Activated naive CD4-positive, alpha-beta T cell treated with anti-CD3 and anti-CD28 coated beads for 36 hours (primary cell): ENCODE results near the gene GAMT. TPM values are rescaled to one million over a fixed set of nuclear protein-coding genes. Genes with fewer than 3 reads are reported as not detected.

ENCODE experiments used
- CTCF ChIA-PET: fragments of 350-600 bp; sonication (Branson Sonifier 250); formaldehyde crosslinking; loops from one replicate; lab custom pipeline; 2021; ENCODE audit warnings: antibody characterized with exemption; lab: Charles Lee
- DNase-seq: peaks from one replicate; pipeline ENCODE4 v3.0.0-alpha.2; 2020
- H3K27ac Mint-ChIP-seq: one replicate; pipeline ENCODE4 v1.8.0; 2021; ENCODE audit warnings: mild to moderate bottlenecking, mixed read lengths
- H3K27me3 Mint-ChIP-seq: one replicate; pipeline ENCODE4 v1.8.0; 2021; ENCODE audit warnings: low read depth, mixed read lengths
- H3K36me3 Mint-ChIP-seq: one replicate; pipeline ENCODE4 v1.8.0; 2021; ENCODE audit warnings: low read depth, mixed read lengths
- H3K4me1 Mint-ChIP-seq: one replicate; pipeline ENCODE4 v1.8.0; 2021; ENCODE audit warnings: low read depth, mixed read lengths
- H3K4me3 Mint-ChIP-seq: one replicate; pipeline ENCODE4 v1.8.0; 2021; ENCODE audit warnings: mild to moderate bottlenecking, moderate library complexity, mixed read lengths
- H3K9me3 Mint-ChIP-seq: one replicate; pipeline ENCODE4 v1.8.0; 2021; ENCODE audit warnings: mixed read lengths
- intact Hi-C: fragments of 100-400 bp; cut with micrococcal nuclease; formaldehyde crosslinking; loops from one replicate; pipeline ENCODE4 v1.15.1; 2023
- total RNA-seq, 2 experiments: library from RNA; stranded (reverse); gene quantifications; one replicate each; pipeline ENCODE4 v1.2.3, GENCODE V29; 2021

The GAMT gene
- total RNA-seq, 2 experiments from 2014 or later: 23.5 to 25.0 TPM

GRCh38 chr19:1430246-1430645 is 28.9 kb upstream of the GAMT start:
- Mint-ChIP-seq H3K27ac (no peak overlapping the region), H3K27me3 (no peaks in the 10 kb centered on the region), H3K4me1 (no peaks in the 10 kb centered on the region), H3K9me3 (no peaks in the 10 kb centered on the region), H3K36me3 (peaks cover 19% of the 10 kb centered on the region), H3K4me3 (no peak overlapping the region)
- CTCF ChIA-PET: interaction anchor here (0.7 to 1.1 kb wide), 2 partner anchors 132 to 186 kb away, joined by 3 to 4 read pairs; no protein-coding TSS in a partner anchor
- DNase-seq: no peak
- intact Hi-C loops: no loop called here

- CTCF ChIA-PET: interaction anchor here (1.1 kb wide), 1 partner anchor 185 kb away, joined by 3 read pairs; no protein-coding TSS in a partner anchor
Measured at GRCh38 chr19:1429750-1430149, 28.4 kb upstream of the GAMT start.

GRCh38 chr19:1428738-1429391 is 27.5 kb upstream of the GAMT start:
- intact Hi-C loops: no loop called here
- no peaks in the 10 kb centered on the region for H3K9me3 Mint-ChIP-seq
- no peak for DNase-seq
- no peak overlapping the region for H3K27ac Mint-ChIP-seq
- CTCF ChIA-PET: no interaction called here
- no peaks in the 10 kb centered on the region for H3K4me1 Mint-ChIP-seq
- no peaks in the 10 kb centered on the region for H3K27me3 Mint-ChIP-seq
- peaks cover 20% of the 10 kb centered on the region for H3K36me3 Mint-ChIP-seq
- H3K4me3 Mint-ChIP-seq: no peak overlapping the region

More at GRCh38 chr19:1429750-1430149, 28.4 kb upstream of the GAMT start:
- no peaks in the 10 kb centered on the region for H3K27me3 Mint-ChIP-seq
- no peak overlapping the region for H3K27ac Mint-ChIP-seq
- no peak for DNase-seq
- H3K9me3 Mint-ChIP-seq: no peaks in the 10 kb centered on the region
- no peak overlapping the region for H3K4me3 Mint-ChIP-seq
- no peaks in the 10 kb centered on the region for H3K4me1 Mint-ChIP-seq
- H3K36me3 Mint-ChIP-seq: peaks cover 20% of the 10 kb centered on the region
- intact Hi-C loops: no loop called here

- Mint-ChIP-seq H3K36me3 (peaks cover 27% of the 10 kb centered on the region), H3K9me3 (no peaks in the 10 kb centered on the region), H3K27me3 (no peaks in the 10 kb centered on the region), H3K4me3 (no peak overlapping the region), H3K4me1 (no peaks in the 10 kb centered on the region), H3K27ac (no peak overlapping the region)
- CTCF ChIA-PET: no interaction called here
- intact Hi-C loops: no loop called here
- no peak for DNase-seq
Measured at GRCh38 chr19:1427221-1427920, 26.0 kb upstream of the GAMT start.

- Mint-ChIP-seq H3K36me3 (peaks cover 24% of the 10 kb centered on the region), H3K27ac (no peak overlapping the region), H3K4me1 (no peaks in the 10 kb centered on the region), H3K27me3 (no peaks in the 10 kb centered on the region), H3K9me3 (no peaks in the 10 kb centered on the region), H3K4me3 (no peak overlapping the region)
- intact Hi-C loops: no loop called here
- CTCF ChIA-PET: no interaction called here
- DNase-seq: no peak
Measured at GRCh38 chr19:1426736-1427135, 25.4 kb upstream of the GAMT start.

- Mint-ChIP-seq H3K9me3 (no peaks in the 10 kb centered on the region), H3K4me1 (no peaks in the 10 kb centered on the region), H3K27ac (no peak overlapping the region), H3K27me3 (no peaks in the 10 kb centered on the region), H3K36me3 (peaks cover 22% of the 10 kb centered on the region), H3K4me3 (no peak overlapping the region)
- DNase-seq: no peak
- intact Hi-C loops: no loop called here
- CTCF ChIA-PET: no interaction called here
Measured at GRCh38 chr19:1425902-1426301, 24.6 kb upstream of the GAMT start.

- H3K27ac Mint-ChIP-seq: no peak overlapping the region
- intact Hi-C loops: no loop called here
- CTCF ChIA-PET: no interaction called here
- DNase-seq: no peak
- no peaks in the 10 kb centered on the region for H3K4me1 Mint-ChIP-seq
- H3K4me3 Mint-ChIP-seq: no peak overlapping the region
- peaks cover 25% of the 10 kb centered on the region for H3K36me3 Mint-ChIP-seq
- H3K9me3 Mint-ChIP-seq: no peaks in the 10 kb centered on the region
- H3K27me3 Mint-ChIP-seq: no peaks in the 10 kb centered on the region
Measured at GRCh38 chr19:1425102-1425837, 23.9 kb upstream of the GAMT start.

GRCh38 chr19:1424192-1424955 is 23.0 kb upstream of the GAMT start:
- H3K4me3 Mint-ChIP-seq: no peak overlapping the region
- no peak for DNase-seq
- CTCF ChIA-PET: no interaction called here
- H3K27me3 Mint-ChIP-seq: no peaks in the 10 kb centered on the region
- H3K9me3 Mint-ChIP-seq: no peaks in the 10 kb centered on the region
- peaks cover 27% of the 10 kb centered on the region for H3K36me3 Mint-ChIP-seq
- H3K4me1 Mint-ChIP-seq: no peaks in the 10 kb centered on the region
- H3K27ac Mint-ChIP-seq: no peak overlapping the region
- intact Hi-C loops: no loop called here

- no peak for DNase-seq
- CTCF ChIA-PET: no interaction called here
- Mint-ChIP-seq H3K9me3 (no peaks in the 10 kb centered on the region), H3K4me3 (no peak overlapping the region), H3K4me1 (no peaks in the 10 kb centered on the region), H3K27me3 (no peaks in the 10 kb centered on the region), H3K36me3 (peaks cover 30% of the 10 kb centered on the region), H3K27ac (no peak overlapping the region)
- intact Hi-C loops: no loop called here
Measured at GRCh38 chr19:1423436-1424191, 22.3 kb upstream of the GAMT start.

- Mint-ChIP-seq H3K36me3 (peaks cover 32% of the 10 kb centered on the region), H3K27ac (no peak overlapping the region)
Measured at GRCh38 chr19:1422943-1423342, 21.6 kb upstream of the GAMT start.

GRCh38 chr19:1422360-1422759 is 21.0 kb upstream of the GAMT start:
- no peaks in the 10 kb centered on the region for H3K27me3 Mint-ChIP-seq
- intact Hi-C loops: no loop called here
- H3K4me1 Mint-ChIP-seq: peaks cover 3% of the 10 kb centered on the region
- H3K9me3 Mint-ChIP-seq: no peaks in the 10 kb centered on the region
- CTCF ChIA-PET: interaction anchor here (0.8 kb wide), 1 partner anchor 9 kb away, joined by 3 read pairs; no protein-coding TSS in a partner anchor
- no peak for DNase-seq
- no peak overlapping the region for H3K4me3 Mint-ChIP-seq
- no peak overlapping the region for H3K27ac Mint-ChIP-seq
- H3K36me3 Mint-ChIP-seq: peaks cover 35% of the 10 kb centered on the region

More at GRCh38 chr19:1422943-1423342, 21.6 kb upstream of the GAMT start:
- H3K4me3 Mint-ChIP-seq: no peak overlapping the region
- no peaks in the 10 kb centered on the region for H3K4me1 Mint-ChIP-seq
- CTCF ChIA-PET: no interaction called here
- no peaks in the 10 kb centered on the region for H3K9me3 Mint-ChIP-seq
- no peaks in the 10 kb centered on the region for H3K27me3 Mint-ChIP-seq
- intact Hi-C loops: no loop called here
- DNase-seq: no peak
